HG02870 (cell line): ENCODE results near the gene S100B.

Experiments used
- ATAC-seq: cut with Tn5 transposase; IDR thresholded peaks from one replicate; pipeline ENCODE4 v1.9.1; 2021; ENCODE audit warnings: mild to moderate bottlenecking, moderate library complexity; ENCODE audit not compliant: unreplicated experiment

S100B gene

DNA sequence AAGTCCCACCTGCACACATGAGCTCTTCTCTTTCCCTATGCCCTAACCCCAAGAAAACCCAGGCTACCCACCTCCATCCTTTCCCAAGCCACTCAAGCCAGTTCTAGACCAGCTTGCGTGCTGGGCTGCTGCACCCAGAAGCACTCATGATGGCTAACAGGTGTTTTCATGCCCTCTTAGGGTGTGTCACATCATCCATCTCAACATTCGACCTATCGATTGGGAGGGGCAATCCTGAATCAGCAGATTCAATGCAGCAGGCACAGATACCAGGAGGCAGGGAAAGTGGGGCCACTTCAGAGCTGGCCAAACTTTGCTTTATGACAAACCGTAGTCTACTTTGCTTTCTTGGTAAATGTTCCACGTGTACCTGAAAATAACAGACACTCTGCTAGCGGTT is 24.0 kb upstream of the S100B start:
- ATAC-seq = no peak

GRCh38 chr21:46627726-46628125 is 22.8 kb upstream of the S100B start:
- ATAC-seq = no peak

DNA sequence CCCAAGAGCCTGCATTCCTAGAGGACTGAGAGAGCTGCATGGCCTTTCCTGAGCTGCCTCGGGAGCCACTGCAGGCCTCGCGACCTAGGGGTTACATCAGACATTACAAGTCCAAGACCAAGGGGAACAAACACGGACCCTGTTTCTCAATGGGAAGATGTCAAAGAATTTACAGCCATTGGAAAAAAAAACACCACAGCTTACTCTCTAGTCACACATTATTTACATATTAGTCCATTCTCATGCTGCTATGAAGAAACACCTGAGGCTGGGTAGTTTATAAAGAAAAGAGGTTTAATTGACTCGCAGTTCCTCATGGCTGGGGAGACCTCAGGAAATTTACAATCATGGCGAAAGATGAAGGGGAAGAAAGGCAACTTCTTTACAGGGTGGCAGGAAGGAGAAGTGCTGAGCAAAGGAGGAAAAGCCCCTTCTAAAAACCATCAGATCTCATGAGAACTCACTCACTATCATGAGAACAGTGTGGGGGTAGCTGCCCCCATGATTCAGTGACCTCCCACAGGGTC is 22.2 kb upstream of the S100B start:
- no peak for ATAC-seq

DNA sequence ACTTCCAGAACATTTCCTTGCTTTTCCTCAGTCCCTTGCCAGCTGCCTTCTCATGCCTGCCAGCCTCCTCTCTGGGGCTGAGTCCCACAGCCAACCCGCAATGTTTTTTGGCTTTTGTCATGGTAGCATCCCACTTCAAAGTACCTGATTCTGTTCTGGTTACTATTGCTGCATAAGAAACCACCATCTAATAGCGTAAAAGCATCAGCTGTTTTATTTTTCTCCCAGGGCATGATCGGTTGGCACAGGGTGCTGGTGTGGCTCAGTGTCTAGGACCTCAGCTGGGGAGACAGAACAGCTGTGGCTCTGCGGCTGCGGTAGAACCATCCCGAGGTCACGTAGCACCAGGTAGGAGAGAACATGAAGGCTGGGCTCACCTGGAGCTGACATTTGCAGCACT is 21.7 kb upstream of the S100B start:
- ATAC-seq = no peak

- no peak for ATAC-seq
Observed at GRCh38 chr21:46625759-46626158, 20.9 kb upstream of the S100B start.

GRCh38 chr21:46624050-46624449 is 19.2 kb upstream of the S100B start:
- ATAC-seq = no peak

- no peak for ATAC-seq
Observed at GRCh38 chr21:46622226-46622625, 17.3 kb upstream of the S100B start.

DNA sequence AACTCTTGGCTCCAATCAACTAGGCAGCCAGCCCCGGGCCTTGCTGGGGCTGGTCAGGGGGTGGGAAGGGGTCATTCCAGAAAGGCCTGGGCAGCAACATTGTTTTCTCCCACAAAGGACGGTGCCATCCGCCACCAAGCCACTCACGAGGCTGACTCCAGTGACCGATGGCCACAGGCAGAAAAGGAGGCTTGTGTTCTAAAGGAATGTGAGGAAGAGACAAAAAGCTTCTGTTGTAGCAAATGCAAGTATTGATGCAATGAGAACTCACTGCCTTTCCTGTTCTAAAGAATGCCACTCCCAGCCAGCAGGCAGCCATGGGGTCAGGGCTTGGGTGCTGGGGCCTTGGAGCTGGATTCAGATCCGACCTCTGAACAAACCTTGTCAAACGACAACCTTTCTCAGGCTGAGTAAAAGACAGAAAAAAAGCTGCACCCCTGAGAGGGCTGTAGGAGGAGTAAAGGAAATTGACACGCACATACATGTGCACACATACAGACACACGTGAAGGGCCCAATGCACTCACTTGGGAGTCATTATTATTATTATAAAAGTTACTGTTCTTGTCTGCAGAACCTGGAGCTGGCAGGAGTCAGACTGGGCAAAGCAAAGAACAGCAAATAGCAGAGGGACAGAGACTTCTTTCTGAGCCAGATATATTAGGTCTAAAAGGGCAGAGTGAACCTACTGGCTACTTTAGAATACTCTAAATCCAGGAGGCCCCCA is 16.7 kb upstream of the S100B start:
- ATAC-seq = no peak

DNA sequence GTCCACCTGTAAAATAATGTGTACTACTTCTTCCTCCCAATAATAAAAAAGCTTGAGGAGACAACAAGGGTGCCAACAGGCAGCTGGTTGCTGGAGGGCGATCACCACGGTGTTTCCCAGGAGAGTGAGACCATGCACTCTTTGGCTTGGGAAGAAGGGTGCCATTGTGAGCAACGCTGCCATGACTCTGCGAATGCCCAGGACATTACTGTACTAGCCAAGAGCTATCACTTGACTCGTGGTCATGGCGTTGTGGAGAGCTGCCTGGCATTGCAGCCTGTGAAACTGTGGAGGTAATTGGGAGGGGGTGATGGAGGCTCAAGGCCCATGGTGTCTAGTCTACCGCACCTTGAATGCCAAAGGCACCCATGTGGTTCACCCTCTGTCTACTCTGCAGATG is 16.0 kb upstream of the S100B start:
- no peak for ATAC-seq

DNA sequence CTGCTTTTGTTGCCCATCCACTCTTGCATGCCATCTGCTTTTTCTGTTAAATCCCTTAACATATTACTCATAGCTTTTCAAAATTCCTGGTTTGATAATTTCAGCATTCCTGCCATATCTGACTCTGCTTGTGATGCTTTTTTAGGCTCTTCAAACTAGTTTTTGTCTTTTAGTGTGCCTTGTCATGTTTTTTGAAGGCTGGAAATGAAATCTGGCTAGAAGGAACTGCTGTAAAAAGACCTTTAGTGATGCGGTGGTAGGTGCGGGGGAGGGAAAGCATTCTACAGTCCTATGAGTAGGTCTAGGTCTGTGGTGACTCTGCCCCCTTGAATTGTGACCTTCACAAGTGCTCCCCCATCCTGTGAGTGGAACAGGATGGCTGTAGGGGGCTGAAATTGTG is 15.0 kb upstream of the S100B start:
- ATAC-seq = no peak

DNA sequence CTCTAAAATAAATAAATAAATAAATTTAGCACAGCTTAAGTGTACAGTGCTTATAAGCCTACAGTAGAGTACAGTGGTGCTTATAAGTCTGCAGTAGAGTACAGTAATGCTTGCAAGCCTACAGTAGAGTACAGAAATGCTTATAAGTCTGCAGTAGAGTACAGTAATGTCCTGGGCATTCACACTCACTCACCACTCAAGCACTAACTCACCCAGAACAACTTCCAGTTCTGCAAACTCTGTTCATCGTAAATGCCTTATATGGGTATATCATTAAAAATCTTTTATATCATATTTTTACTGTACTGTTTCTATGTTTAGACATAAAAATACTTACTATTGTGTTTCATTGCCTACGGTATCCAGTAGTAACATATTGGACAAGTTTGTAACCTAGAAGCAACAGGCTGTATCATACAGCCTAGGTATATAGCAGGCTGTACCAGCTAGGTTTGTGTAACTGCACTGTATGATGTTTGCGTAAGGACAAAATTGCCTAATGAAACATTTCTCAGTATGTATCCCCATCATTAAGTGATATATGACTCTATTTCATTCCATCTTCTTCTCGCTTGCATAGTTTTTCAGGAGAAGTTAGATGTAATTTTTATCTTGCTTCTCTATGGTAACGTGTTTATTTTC is 14.0 kb upstream of the S100B start:
- ATAC-seq = no peak

DNA sequence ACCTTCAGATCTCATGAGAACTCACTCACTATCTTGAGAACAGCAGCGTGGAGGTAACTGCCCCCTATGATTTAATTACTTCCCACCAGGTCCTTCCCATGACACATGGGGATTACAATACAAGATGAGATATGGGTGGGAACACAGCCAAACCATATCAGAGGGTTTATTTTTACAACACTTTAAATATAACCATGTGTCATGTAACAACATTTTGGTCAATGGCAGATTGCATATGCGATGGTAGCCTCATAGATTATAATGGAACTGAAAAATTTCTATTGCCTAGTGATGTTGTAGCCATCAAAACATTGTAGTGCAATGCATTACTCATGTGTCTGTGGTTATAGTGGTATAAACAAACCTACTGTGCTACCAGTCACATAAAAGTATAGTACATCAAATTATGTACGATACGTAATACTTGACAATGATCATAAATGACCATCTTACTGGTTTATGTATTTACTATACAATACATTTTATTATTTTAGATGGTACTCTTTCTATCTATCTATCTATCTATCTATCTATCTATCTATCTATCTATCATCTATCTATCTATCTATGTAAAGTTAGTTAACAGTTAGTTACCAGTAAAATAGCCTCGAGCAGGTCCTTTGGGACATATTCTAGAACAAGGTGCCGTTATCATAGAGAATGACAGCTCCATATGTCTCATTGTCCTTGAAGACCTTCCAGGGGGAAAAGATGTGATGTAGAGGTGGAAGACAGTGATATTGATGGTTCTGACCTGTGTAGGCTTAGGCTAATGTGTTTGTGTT is 12.6 kb upstream of the S100B start:
- no peak for ATAC-seq

- ATAC-seq = no peak
Observed at GRCh38 chr21:46616656-46617055, 11.8 kb upstream of the S100B start.

DNA sequence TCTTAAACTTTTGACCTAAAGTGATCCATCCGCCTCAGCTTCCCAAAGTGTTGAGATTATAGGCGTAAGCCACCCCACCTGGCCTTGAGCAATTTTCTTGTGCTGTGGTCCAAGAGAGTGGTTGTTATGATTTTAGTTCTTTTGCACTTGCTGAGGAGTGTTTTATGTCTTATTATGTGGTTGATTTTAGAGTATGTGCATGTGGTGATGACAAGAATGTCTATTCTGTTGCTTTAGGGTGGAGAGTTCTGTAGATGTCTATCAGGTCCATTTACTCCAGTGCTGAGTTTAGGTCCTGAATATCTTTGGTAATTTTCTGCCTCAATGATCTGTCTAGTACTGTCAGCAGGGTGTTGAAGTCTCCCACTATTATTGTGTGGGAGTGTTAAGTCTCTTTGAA is 11.2 kb upstream of the S100B start:
- no peak for ATAC-seq

- ATAC-seq = no peak
Observed at GRCh38 chr21:46613391-46613790, 8.5 kb upstream of the S100B start.

DNA sequence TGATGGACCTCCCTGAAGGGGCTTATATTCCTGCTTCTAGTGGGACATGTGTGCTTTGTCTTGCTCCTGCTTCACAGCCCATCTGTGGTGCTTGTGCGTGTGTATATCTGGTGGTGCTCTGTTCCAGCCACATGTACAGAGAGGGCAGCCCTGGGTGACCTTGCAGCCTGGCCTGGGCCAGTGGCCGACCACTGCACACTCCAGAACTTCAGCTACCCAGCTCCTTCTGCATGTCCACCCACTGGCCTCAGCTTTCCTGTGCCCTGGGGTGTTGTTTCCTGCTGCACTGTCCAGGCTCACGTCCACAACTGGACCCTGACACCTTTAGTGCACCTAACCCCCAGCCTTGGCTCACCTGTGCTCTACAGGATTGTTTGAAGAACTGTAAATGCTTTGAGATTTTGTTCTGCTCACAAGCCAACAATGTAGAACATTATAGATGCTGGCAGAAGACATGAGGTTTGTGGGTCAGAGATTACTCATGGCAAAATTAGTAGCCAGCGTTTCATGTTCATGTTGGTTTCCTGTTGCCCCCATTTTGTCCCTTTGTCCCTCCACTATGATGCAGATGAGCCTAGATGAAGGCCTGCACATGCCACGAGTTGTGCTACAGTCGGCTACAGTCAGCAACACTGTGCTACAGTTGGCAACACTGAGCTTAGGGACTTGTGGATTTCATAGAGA is 5.3 kb upstream of the S100B start:
- ATAC-seq = no peak

- peak; percentile 45 for ATAC-seq
Observed at GRCh38 chr21:46608672-46609111, 3.8 kb upstream of the S100B start.

DNA sequence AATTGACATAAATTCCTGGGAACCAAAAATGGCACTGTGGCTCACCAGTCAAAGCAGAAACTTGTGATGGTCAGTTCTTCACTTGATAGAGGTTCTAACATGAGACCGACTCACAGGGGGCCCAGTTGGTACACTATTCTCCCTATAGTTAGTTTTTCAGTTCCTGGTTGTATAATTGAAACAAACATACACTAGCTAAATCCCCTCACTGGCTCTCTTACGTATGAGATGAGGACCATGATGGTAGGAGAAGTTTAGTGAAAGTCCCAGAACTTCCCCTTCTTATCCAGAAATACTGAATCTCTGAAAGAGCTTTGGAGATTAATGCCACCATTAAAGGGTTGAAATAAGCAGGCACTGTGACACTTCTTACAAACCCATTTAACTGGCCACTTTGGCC is 2.8 kb upstream of the S100B start:
- ATAC-seq = no peak

- ATAC-seq = no peak
Observed at GRCh38 chr21:46606427-46606813, 1.5 kb upstream of the S100B start.

DNA sequence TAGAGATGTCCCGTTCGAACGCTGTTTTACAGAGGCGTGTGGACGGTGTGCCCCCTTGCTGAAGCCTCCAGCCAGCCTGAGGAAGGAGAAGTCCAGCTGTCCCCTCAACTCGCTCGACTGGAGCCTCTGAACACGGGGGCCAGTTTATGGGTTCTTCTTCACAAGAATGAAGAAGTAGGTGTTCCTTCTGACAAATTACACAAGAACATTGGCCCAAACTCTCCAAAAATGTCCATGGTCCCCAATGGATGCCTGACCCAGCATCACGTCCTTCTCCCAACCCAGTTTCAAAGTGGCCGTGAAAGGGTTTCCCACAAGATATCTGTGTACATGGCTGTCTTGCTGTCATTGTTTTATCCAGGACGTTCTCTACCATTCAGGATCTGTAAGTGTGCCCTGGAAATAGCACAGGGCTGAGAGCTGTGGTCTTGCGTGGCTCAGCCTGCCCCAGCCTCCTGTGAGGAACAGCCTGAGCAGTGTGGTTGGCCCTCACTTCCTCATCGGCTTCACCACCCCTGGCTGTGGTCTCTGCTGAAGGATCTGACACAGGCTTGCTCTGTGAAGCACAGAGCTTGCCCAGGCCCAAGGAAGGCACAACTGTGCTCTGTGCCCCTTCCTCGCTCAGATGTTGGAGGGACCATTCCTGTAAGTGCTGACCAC is 1.0 kb upstream of the S100B start:
- peak; percentile 57 for ATAC-seq
